Bronchial epithelial cell (primary cell): ENCODE measurements around the gene ZXDC. TPM values are rescaled to one million over a fixed set of nuclear protein-coding genes. Genes with fewer than 3 reads are reported as not detected.
A peak's percentile ranks its signal among the peaks of the same experiment; 100 is the strongest.

Experiments used
- DNase-seq: peaks from one replicate; pipeline ENCODE4 v3.0.0-alpha.2; 2010; ENCODE audit warnings: low read depth
- FAIRE-seq: peaks from 2 replicates; lab custom pipeline; 2011; peaks lifted over from hg19 to GRCh38; lab: Jason Lieb, UNC
- H3K27me3 ChIP-seq: 2 replicates; pipeline ENCODE4 v1.5.1; 2011; ENCODE audit warnings: low read length; ENCODE audit not compliant: control insufficient read depth, insufficient read depth
- H3K36me3 ChIP-seq: 2 replicates; pipeline ENCODE4 v1.5.1; 2011; ENCODE audit warnings: low read length; ENCODE audit not compliant: control insufficient read depth, insufficient read depth
- H3K4me3 ChIP-seq: 2 replicates; pipeline ENCODE4 v1.5.1; 2011; ENCODE audit warnings: mild to moderate bottlenecking, low read depth, low read length, control low read depth
- CTCF ChIP-seq: IDR thresholded peaks from 2 replicates; pipeline ENCODE4 v1.5.1; 2011; ENCODE audit warnings: mild to moderate bottlenecking, moderate library complexity, low read length, control low read depth, inconsistent platforms; ENCODE audit not compliant: insufficient read depth, severe bottlenecking
- total RNA-seq: library from RNA; depleted of rRNA; stranded (reverse); fragments of >200 nt; gene quantifications from 2 replicates; pipeline ENCODE4 v1.2.1, GENCODE V29; 2014

ZXDC gene
- total RNA-seq, 1 donor from 2014 or later: 21.9 TPM

GRCh38 chr3:126402178-126402577 is 73.5 kb downstream of the ZXDC start:
- DNase-seq (no peak), FAIRE-seq (no peak)
- Histone ChIP-seq H3K36me3 (no peaks in the 10 kb centered on the region), H3K27me3 (peaks cover 2% of the 10 kb centered on the region), H3K4me3 (no peak overlapping the region)
- no peak for TF ChIP-seq CTCF

GRCh38 chr3:126401611-126402160 is 74.0 kb downstream of the ZXDC start:
- Histone ChIP-seq H3K36me3 (no peaks in the 10 kb centered on the region), H3K4me3 (no peak overlapping the region), H3K27me3 (peaks cover 2% of the 10 kb centered on the region)
- DNase-seq (no peak), FAIRE-seq (no peak)
- TF ChIP-seq CTCF: no peak

GRCh38 chr3:126399756-126400155 is 75.9 kb downstream of the ZXDC start:
- no peak for TF ChIP-seq CTCF
- Histone ChIP-seq H3K36me3 (no peaks in the 10 kb centered on the region), H3K27me3 (peaks cover 2% of the 10 kb centered on the region), H3K4me3 (no peak overlapping the region)
- no peak for DNase-seq
- no peak for FAIRE-seq

GRCh38 chr3:126399351-126399735 is 76.3 kb downstream of the ZXDC start:
- peaks cover 1% of the 10 kb centered on the region for H3K27me3 ChIP-seq
- peak; percentile 40 for FAIRE-seq
- peak; percentile 50 for DNase-seq
- TF ChIP-seq CTCF: no peak
- H3K4me3 ChIP-seq: no peak overlapping the region
- H3K36me3 ChIP-seq: no peaks in the 10 kb centered on the region

GRCh38 chr3:126398423-126399350 is 77.0 kb downstream of the ZXDC start:
- DNase-seq (no peak), FAIRE-seq (peak; percentile 50)

More at GRCh38 chr3:126398423-126399350, 77.0 kb downstream of the ZXDC start:
- no peaks in the 10 kb centered on the region for H3K36me3 ChIP-seq
- no peaks in the 10 kb centered on the region for H3K27me3 ChIP-seq
- H3K4me3 ChIP-seq: no peak overlapping the region
- no peak for TF ChIP-seq CTCF
